BJ (cell line): Measurements from ENCODE around the gene BIVM. TPM values are rescaled to one million over a fixed set of nuclear protein-coding genes. Genes with fewer than 3 reads are reported as not detected.

Experiments used
- CTCF ChIA-PET: fragments of 350-600 bp; formaldehyde crosslinking; extraction: SDS; loops from one replicate; lab custom pipeline; 2021; ENCODE audit warnings: antibody characterized with exemption, inconsistent platforms; lab: Yijun Ruan, JAX
- POLR2A ChIA-PET: fragments of 300-600 bp; sonication (Branson Sonifier 250); formaldehyde crosslinking; extraction: SDS; loops from one replicate; lab custom pipeline; 2021; ENCODE audit warnings: antibody characterized with exemption; lab: Charles Lee
- DNase-seq: peaks from one replicate; pipeline ENCODE4 v3.0.0-alpha.2; 2011; ENCODE audit warnings: low read depth
- H3K27me3 ChIP-seq: 2 replicates; pipeline ENCODE4 v1.6.0; 2011; ENCODE audit warnings: low read length; ENCODE audit not compliant: control insufficient read depth, insufficient read depth
- H3K36me3 ChIP-seq: 2 replicates; pipeline ENCODE4 v1.5.1; 2011; ENCODE audit warnings: low read length; ENCODE audit not compliant: control insufficient read depth, insufficient read depth
- H3K4me3 ChIP-seq: 2 replicates; pipeline ENCODE4 v1.5.1; 2011; ENCODE audit warnings: low read depth, mild to moderate bottlenecking, control low read depth, low read length
- polyA plus RNA-seq: library from polyadenylated mRNA; depleted of rRNA; stranded (reverse); fragments of >200 nt; gene quantifications from 2 replicates; pipeline ENCODE4 v1.2.3, GENCODE V29; 2011
- TF ChIP-seq, protein P1 (sequence below): IDR thresholded peaks from 2 replicates; pipeline ENCODE4 v1.5.1; 2011; ENCODE audit warnings: low read depth, mild to moderate bottlenecking, control low read depth, inconsistent platforms, low read length, moderate library complexity; ENCODE audit not compliant: insufficient read depth

Gene BIVM
- polyA plus RNA-seq, 1 experiment = 9.5 TPM

DNA sequence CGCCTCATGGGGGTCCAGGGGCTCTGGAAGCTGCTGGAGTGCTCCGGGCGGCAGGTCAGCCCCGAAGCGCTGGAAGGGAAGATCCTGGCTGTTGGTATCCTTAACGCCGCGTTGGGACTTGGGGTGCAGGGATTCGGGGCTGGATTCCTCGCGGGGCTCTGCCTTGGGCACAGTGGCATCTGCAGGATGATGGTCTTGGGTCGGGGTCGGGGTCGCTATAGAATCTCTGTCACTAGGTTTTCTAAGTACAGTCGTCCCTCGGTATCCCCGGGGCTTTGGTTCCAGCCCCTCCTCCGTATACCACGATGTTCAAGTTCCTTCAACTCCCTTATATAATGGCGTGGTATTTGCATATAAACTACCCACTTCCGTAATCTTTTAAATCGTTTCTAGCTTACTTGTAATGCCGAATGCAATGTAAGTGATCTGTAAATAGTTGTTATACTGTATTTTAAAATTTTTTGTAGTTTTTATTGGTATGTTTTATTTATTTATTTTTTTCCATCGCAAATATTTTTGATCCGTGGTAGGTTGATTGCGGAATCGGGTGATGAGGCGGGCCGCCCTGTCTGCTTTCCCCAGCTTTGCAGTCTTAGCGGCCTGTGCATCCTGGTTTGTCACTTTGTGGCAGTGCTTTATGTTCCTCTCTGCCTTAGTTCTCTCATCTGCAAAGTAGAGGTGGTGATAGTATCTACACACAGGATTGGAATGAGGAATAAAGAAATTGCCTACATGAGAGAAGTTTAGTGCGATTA lies 47.5 kb downstream of the BIVM start:
- DNase-seq = no peak
- Histone ChIP-seq H3K27me3 (no peaks in the 10 kb centered on the region), H3K4me3 (peak overlapping the region; percentile 98), H3K36me3 (no peaks in the 10 kb centered on the region; the same call in 1 of the 2 replicates)
- ChIA-PET CTCF (interaction anchor here (0.8 to 4.9 kb wide), 13 partner anchors 14 to 266 kb away, joined by 3 to 42 read pairs (median 4); no protein-coding TSS in a partner anchor), POLR2A (no interaction called here)
- TF ChIP-seq, protein P1, sequence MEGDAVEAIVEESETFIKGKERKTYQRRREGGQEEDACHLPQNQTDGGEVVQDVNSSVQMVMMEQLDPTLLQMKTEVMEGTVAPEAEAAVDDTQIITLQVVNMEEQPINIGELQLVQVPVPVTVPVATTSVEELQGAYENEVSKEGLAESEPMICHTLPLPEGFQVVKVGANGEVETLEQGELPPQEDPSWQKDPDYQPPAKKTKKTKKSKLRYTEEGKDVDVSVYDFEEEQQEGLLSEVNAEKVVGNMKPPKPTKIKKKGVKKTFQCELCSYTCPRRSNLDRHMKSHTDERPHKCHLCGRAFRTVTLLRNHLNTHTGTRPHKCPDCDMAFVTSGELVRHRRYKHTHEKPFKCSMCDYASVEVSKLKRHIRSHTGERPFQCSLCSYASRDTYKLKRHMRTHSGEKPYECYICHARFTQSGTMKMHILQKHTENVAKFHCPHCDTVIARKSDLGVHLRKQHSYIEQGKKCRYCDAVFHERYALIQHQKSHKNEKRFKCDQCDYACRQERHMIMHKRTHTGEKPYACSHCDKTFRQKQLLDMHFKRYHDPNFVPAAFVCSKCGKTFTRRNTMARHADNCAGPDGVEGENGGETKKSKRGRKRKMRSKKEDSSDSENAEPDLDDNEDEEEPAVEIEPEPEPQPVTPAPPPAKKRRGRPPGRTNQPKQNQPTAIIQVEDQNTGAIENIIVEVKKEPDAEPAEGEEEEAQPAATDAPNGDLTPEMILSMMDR = no peak

- Histone ChIP-seq H3K36me3 (no peaks in the 10 kb centered on the region; the same call in 1 of the 2 replicates), H3K4me3 (peak overlapping the region; percentile 98), H3K27me3 (no peaks in the 10 kb centered on the region)
- POLR2A ChIA-PET = interaction anchor here (0.6 kb wide), 1 partner anchor 254 kb away, joined by 3 read pairs; no protein-coding TSS in a partner anchor
- CTCF ChIA-PET = interaction anchor here (0.6 to 4.9 kb wide), 12 partner anchors 9 to 267 kb away, joined by 3 to 42 read pairs (median 4); no protein-coding TSS in a partner anchor
- TF ChIP-seq, protein P1 = peak; percentile 77
- no peak for DNase-seq
Measured at GRCh38 chr13:102847272-102848234, 48.6 kb downstream of the BIVM start.

- no peak for DNase-seq
- H3K36me3 ChIP-seq = peaks cover 1% of the 10 kb centered on the region
- H3K27me3 ChIP-seq = no peaks in the 10 kb centered on the region
- TF ChIP-seq, protein P1 = no peak
- ChIA-PET POLR2A (no interaction called here), CTCF (interaction anchor here (0.7 to 4.9 kb wide), 5 partner anchors 22 to 268 kb away, joined by 3 to 42 read pairs (median 6); no protein-coding TSS in a partner anchor)
- no peak overlapping the region for H3K4me3 ChIP-seq
Measured at GRCh38 chr13:102848956-102849355, 50.0 kb downstream of the BIVM start.

DNA sequence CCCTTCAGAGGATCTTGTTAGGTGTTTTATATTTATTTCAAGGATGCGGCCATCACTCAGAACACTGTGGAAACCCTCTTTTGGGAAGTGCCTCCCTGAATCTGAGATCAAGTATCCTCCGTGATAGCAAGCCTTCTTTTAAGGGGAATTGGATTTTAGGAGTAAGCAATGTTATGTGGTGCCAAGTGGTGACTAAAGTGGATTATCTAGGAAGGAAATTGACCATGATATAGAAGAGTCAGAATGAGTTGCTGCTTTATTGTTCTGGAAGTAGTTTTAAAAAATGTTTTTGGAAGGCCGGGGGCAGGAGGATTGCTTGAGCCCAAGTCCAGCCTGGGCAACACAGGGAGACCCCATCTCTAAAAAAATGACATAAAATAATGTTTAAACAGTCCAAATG lies 53.6 kb downstream of the BIVM start:
- TF ChIP-seq, protein P1 = no peak
- no peaks in the 10 kb centered on the region for H3K27me3 ChIP-seq
- POLR2A ChIA-PET = no interaction called here
- DNase-seq = no peak
- CTCF ChIA-PET = no interaction called here
- H3K4me3 ChIP-seq = no peak overlapping the region
- peaks cover 13% of the 10 kb centered on the region for H3K36me3 ChIP-seq
